Retinal pigment epithelial cell (primary cell): Measurements from ENCODE around the gene CEBPB.

ENCODE experiments used
- DNase-seq: peaks from one replicate; pipeline ENCODE4 v3.0.0-alpha.2; 2010; ENCODE audit warnings: low read depth
- H3K4me3 ChIP-seq: 2 replicates; pipeline ENCODE4 v1.5.1; 2011; ENCODE audit warnings: mild to moderate bottlenecking, low read length, control low read depth, moderate library complexity
- CTCF ChIP-seq: conservative IDR thresholded peaks from 2 replicates; pipeline ENCODE4 v1.5.1; 2011; ENCODE audit warnings: low read depth, low read length, control low read depth, inconsistent platforms

CEBPB gene

GRCh38 chr20:50190251-50191064 is at the start of gene CEBPB:
TSS of gene CEBPB (plus strand) at chr20:50190830. CDS start at chr20:50191034, 204 bp downstream.
- DNase-seq = no peak
- H3K4me3 ChIP-seq = peak within 1 kb of the TSS; percentile 97
- peak; percentile 67 for TF ChIP-seq CTCF

GRCh38 chr20:50141018-50141675 is 49.5 kb upstream of the CEBPB start:
- H3K4me3 ChIP-seq = no peak overlapping the region
- DNase-seq = no peak
- no peak for TF ChIP-seq CTCF

- TF ChIP-seq CTCF = no peak
- H3K4me3 ChIP-seq = no peak overlapping the region
- no peak for DNase-seq
Observed at GRCh38 chr20:50141811-50142561, 48.6 kb upstream of the CEBPB start.

DNA sequence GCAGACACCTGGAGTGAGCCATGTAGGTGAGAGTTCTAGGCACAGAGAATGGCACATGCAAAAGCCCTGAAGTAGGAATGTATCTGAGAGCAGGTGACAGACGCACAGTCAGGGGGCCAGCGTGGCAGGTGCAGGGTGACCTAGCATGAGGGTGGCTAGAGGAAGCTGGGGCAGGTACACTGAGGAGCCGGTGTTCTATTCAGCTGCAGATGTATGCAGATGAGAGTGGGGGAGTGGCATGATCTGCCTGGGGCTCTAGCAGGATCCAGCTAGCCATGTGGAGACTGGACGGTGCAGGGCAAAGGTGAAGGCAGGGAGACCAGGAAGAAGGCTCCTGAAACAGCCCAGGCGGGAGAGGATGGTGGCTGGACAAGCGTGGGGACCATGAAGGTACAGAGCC is 47.8 kb upstream of the CEBPB start:
- DNase-seq = no peak
- TF ChIP-seq CTCF = no peak
- H3K4me3 ChIP-seq = no peak overlapping the region

- TF ChIP-seq CTCF = no peak
- H3K4me3 ChIP-seq = no peak overlapping the region
- peak; percentile 56 for DNase-seq
Observed at GRCh38 chr20:50144362-50144761, 46.3 kb upstream of the CEBPB start.

- no peak for TF ChIP-seq CTCF
- no peak for DNase-seq
- no peak overlapping the region for H3K4me3 ChIP-seq
Observed at GRCh38 chr20:50145566-50145965, 45.1 kb upstream of the CEBPB start.
